ENCODE measurements around the gene LRMDA. TPM values are rescaled to one million over a fixed set of nuclear protein-coding genes. Genes with fewer than 3 reads are reported as not detected.

LRMDA gene
- polyA plus RNA-seq, 3 donors, result 39.8 to 59.6 (median 56.4) TPM

GRCh38 chr10:75394221-75394620 lies 37.2 kb upstream of the LRMDA start:
- Histone ChIP-seq H2AFZ (ENCODE audit: insufficient read depth, low read depth, low read length, poor library complexity, severe bottlenecking) (no peak overlapping the region), H3K4me1 (ENCODE audit: control insufficient read depth in 1 of 2, insufficient read depth in 2 of 2, low read length in 2 of 2) (peaks cover 27 to 30% of the 10 kb centered on the region in 2 donors), H3K9ac (ENCODE audit: insufficient read depth, low read length, poor library complexity, severe bottlenecking) (no peak overlapping the region), H3K36me3 (replicated peaks in 1 of 2; ENCODE audit: control insufficient read depth in 1 of 2, insufficient read depth in 2 of 2, low read length in 2 of 2) (peaks cover 2 to 9% of the 10 kb centered on the region in 2 donors), H3K79me2 (ENCODE audit: insufficient read depth, low read length) (peaks cover 3% of the 10 kb centered on the region), H3K27me3 (ENCODE audit: control insufficient read depth in 2 of 2, insufficient read depth in 2 of 2, low read length in 2 of 2) (peaks cover 17 to 39% of the 10 kb centered on the region in 2 donors), H3K4me2 (replicated peaks; ENCODE audit: extremely low read depth, low read length, poor library complexity, severe bottlenecking) (no peak overlapping the region), H3K27ac (ENCODE audit: low read depth in 1 of 2, low read length in 2 of 2) (no peak overlapping the region), H3K9me3 (replicated peaks in 1 of 2; ENCODE audit: control insufficient read depth in 1 of 2, insufficient read depth in 1 of 2, low read length in 2 of 2) (no peaks in the 10 kb centered on the region), H4K20me1 (ENCODE audit: insufficient read depth, low read length) (peaks cover 29% of the 10 kb centered on the region), H3K4me3 (replicated peaks in 1 of 3; ENCODE audit: low read depth in 2 of 3, low read length in 3 of 3) (no peak overlapping the region)
- Mint-ChIP-seq H3K4me3 (peak overlapping the region in 1 of 2 donors; percentile 89), H3K4me1 (peaks cover 29% of the 10 kb centered on the region), H3K9me3 (peaks cover 0 to 15% (median 6%) of the 10 kb centered on the region in 7 donors), H3K27me3 (ENCODE audit: low read depth in 3 of 3) (peaks cover 39 to 62% (median 53%) of the 10 kb centered on the region in 3 donors), H3K27ac (no peak overlapping the region), H3K36me3 (peaks cover 22 to 27% of the 10 kb centered on the region in 2 donors)
- intact Hi-C loops (cut with micrococcal nuclease), result loop anchor here in 1 of 2 donors (10.0 kb wide), 2 partner anchors 99 to 641 kb away; no protein-coding TSS in a partner anchor
- 100% methylated on average over 7 of the region's 7 CpGs for WGBS (ENCODE audit: insufficient coverage)
- no peak for DNase-seq
- TF ChIP-seq CTCF (IDR thresholded peaks at IDR 0.05), result no peak

- peaks cover 33 to 37% of the 10 kb centered on the region in 2 donors for H3K4me1 ChIP-seq (ENCODE audit: control insufficient read depth in 1 of 2, insufficient read depth in 2 of 2, low read length in 2 of 2)
- peak overlapping the region; percentile 24 for H3K9ac ChIP-seq (ENCODE audit: insufficient read depth, low read length, poor library complexity, severe bottlenecking)
Observed at GRCh38 chr10:75395066-75395931, 36.1 kb upstream of the LRMDA start.

More at GRCh38 chr10:75395066-75395931, 36.1 kb upstream of the LRMDA start:
- H2AFZ ChIP-seq (ENCODE audit: insufficient read depth, low read depth, low read length, poor library complexity, severe bottlenecking), result peak overlapping the region; percentile 79
- peaks cover 17 to 39% of the 10 kb centered on the region in 2 donors for H3K27me3 ChIP-seq (ENCODE audit: control insufficient read depth in 2 of 2, insufficient read depth in 2 of 2, low read length in 2 of 2)
- H3K4me3 Mint-ChIP-seq, result peak overlapping the region; percentile 67 to 89
- intact Hi-C loops (cut with micrococcal nuclease), result loop anchor here (5.0 to 10.0 kb wide), 3 partner anchors 100 to 1152 kb away; no protein-coding TSS in a partner anchor
- H3K4me3 ChIP-seq (replicated peaks in 1 of 3; ENCODE audit: low read depth in 2 of 3, low read length in 3 of 3), result peak overlapping the region in 2 of 3 experiments; percentile 6 to 74
- 23% methylated on average over 56 of the region's 64 CpGs for WGBS (ENCODE audit: insufficient coverage)
- DNase-seq, result peak in 2 of 3 donors; percentile 42 to 48
- H3K27ac ChIP-seq (ENCODE audit: low read depth in 1 of 2, low read length in 2 of 2), result no peak overlapping the region
- peaks cover 6% of the 10 kb centered on the region for H3K79me2 ChIP-seq (ENCODE audit: insufficient read depth, low read length)
- TF ChIP-seq CTCF (IDR thresholded peaks at IDR 0.05), result peak; percentile 97
- H3K4me1 Mint-ChIP-seq, result peaks cover 29% of the 10 kb centered on the region
- H3K36me3 Mint-ChIP-seq, result peaks cover 22 to 27% of the 10 kb centered on the region in 2 donors
- H3K9me3 Mint-ChIP-seq, result peaks cover 0 to 15% (median 5%) of the 10 kb centered on the region in 7 donors
- H4K20me1 ChIP-seq (ENCODE audit: insufficient read depth, low read length), result peaks cover 34% of the 10 kb centered on the region
- H3K27me3 Mint-ChIP-seq (ENCODE audit: low read depth in 3 of 3), result peaks cover 39 to 60% (median 53%) of the 10 kb centered on the region in 3 donors
- peak overlapping the region; percentile 85 for H3K4me2 ChIP-seq (replicated peaks; ENCODE audit: extremely low read depth, low read length, poor library complexity, severe bottlenecking)
- peak overlapping the region in 2 of 7 donors; percentile 33 to 81 for H3K27ac Mint-ChIP-seq
- no peaks in the 10 kb centered on the region for H3K9me3 ChIP-seq (replicated peaks in 1 of 2; ENCODE audit: control insufficient read depth in 1 of 2, insufficient read depth in 1 of 2, low read length in 2 of 2)
- H3K36me3 ChIP-seq (replicated peaks in 1 of 2; ENCODE audit: control insufficient read depth in 1 of 2, insufficient read depth in 2 of 2, low read length in 2 of 2), result peaks cover 2 to 10% of the 10 kb centered on the region in 2 donors

Measured in CD14-positive monocyte (primary cell).